GM18861 (cell line): ENCODE measurements around the gene TREX2.
"Not testable (repeated sequence)": the region's sequence is repeated elsewhere in the genome, so short reads cannot be mapped to it uniquely, and the experiment has no call there.

Source experiments
- ATAC-seq: cut with Tn5 transposase; IDR thresholded peaks from one replicate; pipeline ENCODE4 v1.9.1; 2021; ENCODE audit not compliant: unreplicated experiment

TREX2 gene

DNA sequence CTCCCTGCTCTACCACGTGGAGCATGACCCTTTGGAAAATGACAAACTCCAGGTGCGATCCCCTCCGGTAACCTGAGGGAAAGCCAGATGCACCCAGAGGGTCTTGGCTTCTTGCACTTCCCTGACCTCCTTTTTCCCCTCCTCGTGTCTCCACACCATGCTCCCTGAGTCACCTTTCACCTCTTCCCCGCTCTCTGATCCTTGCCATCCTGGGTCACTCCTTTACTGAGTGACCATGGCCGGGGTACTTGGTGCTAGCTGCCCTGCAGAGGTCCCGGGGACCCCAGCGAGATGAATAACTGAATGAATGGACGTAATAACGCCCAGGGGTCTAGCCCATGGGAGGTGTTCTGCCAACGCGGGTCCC lies 35.0 kb downstream of the TREX2 start:
- ATAC-seq: no peak

DNA sequence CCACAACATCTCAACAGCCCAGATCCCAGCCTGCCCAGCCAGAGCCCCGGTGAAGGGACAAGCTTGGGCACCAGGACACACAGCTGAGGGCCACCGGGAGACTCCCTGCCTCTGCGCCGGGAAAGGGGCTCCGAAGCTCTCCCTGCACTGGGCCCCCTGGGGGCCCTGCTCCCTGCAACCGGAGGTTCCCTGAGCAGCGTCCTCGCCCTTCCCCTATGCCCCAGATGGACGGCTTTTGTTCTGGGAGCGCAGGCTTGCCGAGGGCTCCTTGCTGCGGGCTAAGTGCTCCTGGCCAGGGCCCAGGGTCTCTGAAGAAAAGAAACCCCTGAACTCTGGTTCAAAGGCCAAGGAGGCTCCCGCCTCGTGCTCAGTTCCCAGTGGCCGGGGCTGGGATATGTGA lies 35.5 kb downstream of the TREX2 start:
- no peak for ATAC-seq

DNA sequence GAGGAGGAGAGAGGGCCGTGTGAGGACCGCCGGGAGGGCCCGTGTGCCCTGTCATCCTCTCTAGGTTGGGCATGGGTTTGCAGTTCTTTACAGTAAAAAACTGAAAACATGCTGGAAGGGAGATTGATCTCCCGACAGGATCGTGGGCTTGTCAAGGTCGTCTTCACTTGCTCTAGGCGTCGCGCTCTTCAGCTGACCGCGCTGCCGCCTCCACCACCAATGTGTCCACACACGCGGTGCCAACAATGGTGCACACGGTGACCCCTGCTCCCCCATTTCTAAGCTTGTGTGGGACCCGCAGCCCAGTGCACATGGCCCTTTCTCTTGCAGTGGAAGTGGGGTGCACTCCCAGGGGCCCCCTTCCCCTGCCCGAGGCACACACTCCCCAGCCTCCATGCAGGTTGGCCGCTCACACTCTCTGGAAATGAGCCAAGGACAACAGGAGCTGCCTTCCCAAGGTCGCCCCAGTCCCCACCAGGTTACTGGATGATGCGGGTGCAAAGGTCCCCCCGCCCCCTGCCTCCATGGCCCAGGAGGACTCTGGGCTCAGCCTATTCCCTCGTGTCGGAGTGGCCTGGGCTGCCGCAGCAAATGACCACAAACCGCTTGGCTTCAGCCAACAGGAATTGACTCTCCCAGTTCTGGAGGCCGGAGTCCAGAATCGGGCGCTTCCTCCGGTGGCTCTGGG lies 36.3 kb downstream of the TREX2 start:
- no peak for ATAC-seq

DNA sequence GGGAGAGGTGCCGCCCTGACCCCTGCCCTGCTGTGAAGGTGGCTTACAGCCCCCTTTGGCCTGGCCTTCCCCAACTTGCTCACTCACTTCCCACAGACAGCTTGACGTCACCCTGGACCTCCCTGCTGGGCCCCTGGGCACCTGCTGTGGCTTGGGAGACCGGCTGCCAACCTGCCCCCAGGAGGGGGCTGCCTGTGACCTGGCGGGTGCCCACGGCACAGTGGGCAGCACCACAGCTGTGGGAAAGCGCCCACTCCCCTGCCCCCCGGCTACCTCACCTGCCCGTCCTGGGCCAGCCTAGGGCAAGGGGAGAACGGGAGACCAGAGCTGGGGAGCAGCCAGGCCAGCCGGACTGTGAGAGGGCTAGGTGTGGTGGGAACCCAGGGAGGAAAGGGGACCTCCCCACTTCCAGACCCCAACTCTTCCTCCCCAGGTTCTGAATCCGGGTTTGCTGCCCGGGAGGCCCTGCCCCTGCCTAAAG lies 36.9 kb downstream of the TREX2 start:
- ATAC-seq: no peak

DNA sequence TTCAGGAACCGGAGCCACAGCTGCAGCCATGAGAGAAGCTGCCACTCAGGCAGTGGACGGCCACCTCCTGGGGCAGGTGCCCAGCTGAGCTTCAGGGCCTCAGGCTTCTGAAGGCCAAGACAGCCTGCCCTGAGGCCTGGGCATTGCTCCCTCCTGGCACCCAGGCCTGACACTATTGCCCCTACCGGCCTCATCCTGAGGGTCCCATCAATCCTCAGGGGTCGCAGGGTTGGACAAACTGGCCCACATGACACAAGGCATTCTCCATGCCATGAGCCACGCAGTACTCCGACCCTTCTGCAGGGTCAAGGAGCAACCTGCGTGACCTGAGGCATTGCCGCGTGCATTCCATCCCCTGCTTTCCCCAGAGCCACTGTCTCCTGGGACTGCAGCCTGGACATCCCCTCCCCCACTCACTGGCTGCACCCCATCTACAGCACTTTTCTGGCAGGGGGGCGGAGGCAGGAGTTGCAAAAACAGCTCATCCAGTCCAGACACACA lies 37.6 kb downstream of the TREX2 start:
- ATAC-seq: no peak

DNA sequence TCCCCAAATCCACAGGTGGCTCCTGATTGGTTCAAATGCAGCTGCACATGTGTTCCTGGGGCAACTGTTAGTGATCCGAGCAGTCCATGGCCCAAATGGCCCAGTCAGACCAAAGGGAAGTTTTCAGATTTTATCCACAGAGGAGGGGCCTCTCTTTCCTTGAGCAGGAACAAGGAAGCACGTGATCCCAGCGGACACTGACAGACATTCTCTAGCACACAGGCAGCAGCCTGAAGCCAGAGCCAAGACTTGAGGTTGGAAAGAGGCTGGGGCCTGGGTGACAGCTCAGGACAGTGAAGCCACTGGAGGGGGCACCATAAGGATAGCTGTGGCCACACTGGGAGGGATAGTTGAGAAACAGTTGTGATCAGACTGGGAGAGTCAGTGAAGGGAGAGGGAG lies 38.1 kb downstream of the TREX2 start:
- ATAC-seq: no peak

DNA sequence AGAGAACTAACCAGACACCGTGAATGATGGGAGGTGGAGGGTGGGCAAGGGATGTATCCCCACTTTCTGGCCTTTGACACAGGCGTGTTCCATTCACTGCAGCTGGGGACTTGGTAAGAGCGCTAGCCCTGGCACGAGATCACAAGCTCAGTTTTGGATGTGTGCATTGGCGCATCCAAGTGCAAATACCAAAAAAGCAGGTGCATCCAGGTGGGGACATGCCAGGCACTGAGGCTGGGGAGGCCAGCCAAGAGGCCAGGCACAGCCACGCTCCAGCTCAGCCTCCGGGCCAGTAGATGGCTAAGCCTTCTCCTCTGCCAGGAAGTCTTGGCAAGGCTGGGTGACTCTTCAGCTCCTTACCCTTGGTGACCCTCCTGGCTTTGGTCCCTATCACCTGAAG lies 39.0 kb downstream of the TREX2 start:
- no peak for ATAC-seq

DNA sequence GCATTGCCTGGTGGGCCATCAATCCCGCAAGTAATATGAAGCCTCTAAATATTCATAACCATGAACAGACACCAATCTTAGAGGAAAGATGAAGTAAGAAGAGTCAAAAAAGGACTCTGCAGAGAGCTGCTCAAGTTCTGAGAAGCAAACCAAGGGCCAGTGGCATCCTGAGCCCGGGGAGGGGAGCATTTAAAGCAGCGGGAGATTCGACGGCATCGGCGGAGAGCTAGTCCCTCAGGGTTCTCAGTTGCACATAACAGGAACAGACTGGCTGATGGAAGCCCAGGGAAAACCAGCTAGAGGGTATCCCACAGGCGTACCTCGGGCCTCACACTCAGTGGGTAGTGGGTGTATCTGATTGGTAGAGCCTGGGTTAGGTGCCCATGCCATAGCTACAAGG lies 39.8 kb downstream of the TREX2 start:
- ATAC-seq: no peak

DNA sequence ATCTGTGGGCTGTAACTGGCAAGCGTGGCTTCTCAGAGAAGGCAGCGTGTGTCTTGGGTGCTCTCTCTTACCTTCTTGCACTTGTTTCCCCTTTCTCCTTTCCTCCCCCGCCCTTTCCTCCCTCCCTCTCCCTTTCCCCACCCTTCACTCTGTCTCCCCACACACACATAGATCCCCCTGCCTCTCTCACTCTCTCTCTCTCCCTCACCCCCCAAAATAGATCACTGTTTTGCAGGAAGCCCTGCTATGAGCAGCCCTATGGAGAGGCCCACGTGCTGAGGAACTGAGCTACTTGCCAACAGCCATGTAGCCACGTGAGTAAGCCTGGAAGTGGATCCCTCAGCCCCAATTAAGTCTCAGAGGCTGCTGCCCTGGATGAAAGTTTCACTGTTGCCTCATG lies 40.4 kb downstream of the TREX2 start:
- ATAC-seq: no peak

DNA sequence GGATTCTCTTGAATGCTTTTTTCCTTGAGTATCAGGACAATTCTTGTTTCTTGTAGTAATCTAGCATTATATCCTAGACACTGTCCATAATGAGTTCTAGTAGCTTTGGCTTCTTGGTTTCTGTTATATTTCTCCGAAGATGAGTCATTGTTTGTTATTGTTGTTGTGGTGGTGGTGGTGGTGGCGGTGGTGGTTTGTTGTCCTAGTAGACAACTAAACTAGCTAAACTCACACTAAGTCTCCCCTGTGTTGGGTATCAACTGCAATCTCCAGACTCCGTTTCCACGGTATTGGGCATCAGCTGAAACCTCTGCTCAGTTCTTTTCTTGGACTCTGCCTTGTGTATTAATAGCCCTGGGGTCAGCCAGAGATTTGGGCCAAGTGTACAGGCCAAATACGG lies 41.5 kb downstream of the TREX2 start:
- ATAC-seq: not testable (repeated sequence)

DNA sequence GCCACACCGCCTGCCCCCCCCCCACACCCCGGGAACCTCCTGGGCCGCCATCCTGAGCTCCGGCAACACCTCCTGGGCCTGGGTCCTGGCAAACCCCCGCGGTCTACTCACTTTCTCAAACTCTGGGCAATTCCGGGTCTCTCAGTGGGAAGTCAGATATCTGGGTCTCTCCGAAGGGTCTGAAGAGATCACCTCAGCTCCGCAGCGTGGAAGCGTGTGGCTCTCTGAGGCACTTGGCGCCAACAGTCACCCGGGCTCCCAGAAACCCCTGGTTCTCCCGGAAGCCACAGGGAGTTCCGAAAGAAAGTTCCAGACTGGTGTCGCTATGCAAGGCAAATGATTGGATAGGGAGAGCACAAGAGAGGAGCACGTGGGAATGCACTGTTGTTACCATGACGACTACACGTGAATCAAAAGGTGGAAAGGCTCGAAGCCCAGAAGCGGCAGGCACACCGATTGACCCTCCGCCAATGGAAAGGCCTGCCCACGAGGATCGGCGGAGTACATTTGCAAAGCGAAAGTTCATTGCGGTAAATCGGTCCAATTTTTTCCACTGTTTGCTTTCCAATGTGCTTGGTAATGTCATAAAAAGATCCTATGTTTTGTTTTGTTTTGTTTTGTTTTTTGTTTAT lies 44.6 kb downstream of the TREX2 start, which contains the start of gene PNMA6E:
Gene PNMA6E (minus strand): TSS at position 218 of the 632 bp plus-strand sequence. CDS start 2,501 bp downstream, outside the sequence.
- ATAC-seq: no peak

DNA sequence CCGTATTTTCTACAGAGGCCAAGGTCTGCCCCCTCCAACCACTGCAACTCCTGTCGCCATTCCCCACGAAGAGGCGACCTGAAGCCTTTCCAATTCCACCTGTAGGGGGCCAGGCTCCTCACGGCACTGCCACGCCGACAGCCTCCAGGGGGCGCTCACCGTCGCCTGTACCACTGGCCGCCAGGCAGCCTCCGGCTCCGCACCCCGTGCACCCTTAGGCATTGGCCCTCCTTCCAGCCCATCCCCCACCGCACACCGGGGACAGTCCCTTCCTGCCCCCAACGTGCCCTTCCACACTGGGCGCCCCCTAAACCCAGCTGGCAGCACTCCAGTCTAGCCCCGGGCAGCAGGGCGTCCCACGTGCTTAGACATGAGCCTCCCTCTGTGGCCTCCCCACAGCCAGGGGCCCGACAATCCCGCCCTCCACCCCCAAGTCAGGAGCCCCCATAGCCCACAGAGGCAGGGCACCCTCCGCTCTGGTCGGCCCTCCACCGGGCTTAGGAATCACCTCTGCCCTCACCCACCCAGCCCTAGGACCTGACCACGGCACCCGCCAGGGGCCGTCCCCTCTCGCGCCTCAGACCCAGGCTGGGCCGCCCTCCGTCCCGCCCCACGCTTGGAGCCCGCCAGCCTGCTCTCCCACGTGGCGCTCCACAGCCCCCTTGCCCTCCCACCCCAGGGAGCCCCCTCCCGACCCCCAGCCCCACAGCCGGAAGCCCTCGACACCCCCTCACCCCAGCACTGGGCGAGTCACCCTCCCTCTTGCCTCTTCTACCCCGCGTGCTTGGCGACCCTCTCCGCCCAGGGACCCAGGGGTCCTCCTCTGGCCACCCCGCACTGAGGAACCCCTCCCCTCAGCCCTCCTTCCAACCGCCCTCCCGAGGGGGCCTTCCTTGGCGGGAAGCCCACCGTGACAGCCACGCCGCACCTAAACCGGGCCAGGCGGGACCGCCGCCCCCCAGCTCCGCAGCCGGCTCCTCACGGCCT lies 45.4 kb downstream of the TREX2 start:
- ATAC-seq: no peak

DNA sequence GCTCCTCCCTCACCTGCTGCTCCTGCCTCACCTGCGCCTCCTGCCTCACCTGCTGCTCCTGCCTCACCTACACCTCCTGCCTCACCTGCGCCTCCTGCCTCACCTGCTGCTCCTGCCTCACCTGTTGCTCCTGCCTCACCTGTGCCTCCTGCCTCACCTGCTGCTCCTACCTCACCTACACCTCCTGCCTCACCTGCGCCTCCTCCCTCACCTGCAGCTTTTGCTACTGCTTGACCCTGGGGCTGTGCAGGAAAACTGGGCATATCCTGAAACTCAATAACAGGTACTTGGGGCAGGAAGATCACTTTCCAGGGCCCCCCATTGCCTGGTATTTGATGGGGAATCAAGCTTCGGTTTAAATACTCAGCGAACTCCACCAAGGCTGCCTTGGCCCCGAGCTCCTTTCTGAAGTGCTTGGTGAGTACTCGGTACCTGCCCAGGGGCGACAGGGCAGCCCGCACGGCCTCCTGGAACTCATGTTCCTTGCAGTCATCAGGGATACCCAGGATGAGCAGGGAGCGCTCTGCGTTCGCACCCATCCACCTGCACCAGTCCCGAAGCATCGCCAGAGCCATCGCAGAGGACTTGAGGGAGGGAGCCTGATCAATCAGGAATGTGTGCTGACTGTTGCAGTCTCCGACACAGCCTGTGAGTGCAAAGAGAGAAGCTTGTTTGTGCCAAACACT lies 47.4 kb downstream of the TREX2 start:
- no peak for ATAC-seq

DNA sequence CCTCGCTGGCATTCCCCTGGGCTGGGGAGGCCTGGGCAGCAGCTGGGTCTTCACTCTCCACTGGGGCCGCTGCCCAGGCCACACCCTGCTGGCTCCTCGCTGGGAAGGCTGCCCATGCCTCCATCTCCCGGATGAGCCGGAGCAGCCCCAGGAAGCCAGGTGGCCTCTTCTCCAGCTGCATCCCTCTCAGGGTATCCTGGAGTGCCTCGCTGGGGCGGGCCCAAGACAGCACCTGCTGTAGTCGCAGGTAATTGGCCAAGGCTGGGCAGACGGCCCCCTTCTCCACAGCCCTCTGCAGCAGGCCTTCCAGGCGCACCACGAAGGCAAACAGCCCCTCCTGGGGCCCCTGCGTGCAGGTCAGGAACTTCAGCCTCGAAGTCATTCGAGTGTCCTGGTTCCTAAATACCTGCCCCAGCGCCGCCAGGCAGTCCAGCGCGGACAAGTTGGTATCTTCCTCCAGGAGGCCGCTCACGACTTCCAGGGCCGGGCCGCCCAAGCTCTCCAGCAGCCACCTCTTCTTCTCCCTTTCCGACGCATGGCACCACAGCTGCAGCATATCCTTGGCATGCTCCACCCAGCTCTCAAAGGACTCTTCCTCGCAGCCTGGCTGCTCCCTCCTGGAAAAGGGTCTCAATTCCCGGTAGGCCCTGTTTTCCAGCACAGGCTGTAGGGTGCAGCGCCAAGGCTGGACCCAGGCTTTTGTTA lies 48.4 kb downstream of the TREX2 start:
- ATAC-seq: no peak

DNA sequence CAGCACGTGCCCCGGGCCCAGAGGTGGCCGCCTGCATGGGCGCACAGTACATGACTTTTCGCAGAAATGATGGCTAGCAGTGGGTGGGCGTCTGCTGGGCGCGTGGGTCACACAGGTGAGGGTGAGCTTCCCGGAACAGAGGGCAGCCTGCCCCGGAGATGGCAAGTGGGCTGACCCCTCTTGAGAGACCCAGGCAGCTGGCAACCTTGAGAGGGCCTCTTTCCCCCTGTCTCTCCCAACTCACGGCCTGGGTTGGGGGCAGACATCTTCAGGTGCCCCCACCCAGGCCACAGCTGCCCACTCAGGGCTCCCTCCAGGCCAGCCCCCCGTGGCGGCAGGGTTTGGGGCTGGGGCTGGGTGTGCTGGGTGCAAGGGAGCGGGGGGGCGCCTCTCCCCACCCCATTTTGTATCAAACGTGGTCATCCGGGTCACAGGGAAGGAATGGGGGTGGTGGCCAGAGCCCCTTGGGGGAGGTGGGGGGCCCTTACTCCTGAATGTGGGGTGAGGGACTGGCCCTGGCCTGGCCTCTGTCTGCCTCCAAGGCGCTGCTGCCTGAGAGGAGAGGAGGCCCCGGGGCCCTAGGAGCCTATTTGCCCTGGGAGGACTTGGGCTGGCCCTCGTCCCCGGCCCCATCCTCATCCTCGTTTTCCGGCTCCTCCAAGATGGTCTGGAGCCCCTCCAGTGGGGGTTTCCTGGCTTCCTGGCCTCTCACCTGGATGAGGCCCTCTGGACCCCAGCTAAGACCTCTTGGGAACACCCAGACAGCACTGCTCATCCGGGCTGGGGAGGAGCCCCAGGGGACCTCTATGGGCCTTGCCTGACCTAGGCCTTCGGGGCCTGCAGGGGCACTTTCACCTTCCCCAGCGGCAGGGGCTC lies 49.3 kb downstream of the TREX2 start:
- no peak for ATAC-seq

DNA sequence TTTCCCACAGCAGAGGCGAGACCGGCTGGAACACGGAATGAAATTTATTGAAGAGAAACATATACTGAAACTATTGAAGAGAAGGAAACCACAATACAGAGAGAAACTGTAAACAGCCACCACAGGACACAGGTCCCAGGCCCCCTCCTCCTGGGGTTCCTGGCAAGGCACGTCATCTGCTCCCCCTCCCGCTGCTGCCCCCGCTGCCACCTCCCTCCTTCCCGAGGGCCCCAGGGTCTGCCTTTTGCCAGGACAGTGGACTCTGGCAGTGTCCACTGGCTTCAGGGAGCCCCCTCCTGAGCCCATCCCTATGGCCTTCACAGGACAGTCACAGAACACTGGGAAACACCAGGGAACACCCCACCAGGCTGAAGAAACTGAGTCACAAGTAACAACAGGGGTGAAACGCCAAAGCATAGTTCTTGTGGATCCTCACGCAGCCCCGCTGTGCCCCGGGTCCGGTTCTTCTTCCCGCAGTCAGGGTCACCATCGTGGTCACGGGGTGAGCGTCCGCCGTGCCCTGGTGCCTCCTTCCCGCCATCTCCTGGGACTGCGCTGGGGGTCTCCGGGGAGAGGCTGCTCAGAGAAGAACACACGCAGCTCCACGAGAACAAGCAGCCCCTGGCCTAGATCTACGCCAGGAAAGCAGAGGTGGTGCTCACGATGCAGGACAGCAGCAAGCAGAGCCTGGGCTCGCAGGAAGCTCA lies 50.1 kb downstream of the TREX2 start:
- ATAC-seq: no peak

DNA sequence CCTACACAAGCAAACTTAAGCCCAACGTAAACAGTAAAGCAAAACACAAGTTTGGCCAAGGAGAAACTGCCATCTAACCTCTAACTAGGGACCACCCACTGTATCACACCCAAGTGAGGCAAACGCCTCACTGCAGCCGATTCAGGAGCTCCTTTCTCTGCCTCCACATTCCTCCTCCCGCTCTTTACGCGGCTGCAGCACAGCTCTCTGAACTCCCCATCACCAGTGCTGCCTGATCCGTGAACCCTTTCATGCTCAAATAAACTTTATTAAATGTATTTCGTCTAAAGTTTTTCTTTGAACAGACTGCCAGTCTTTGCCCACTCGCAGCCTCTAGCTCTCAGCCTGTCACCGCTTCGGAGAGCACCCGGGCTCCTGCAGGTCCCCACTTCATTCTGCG lies 51.2 kb downstream of the TREX2 start:
- ATAC-seq: no peak
